K562 (cell line): ENCODE measurements around the gene MAGI1. TPM values are rescaled to one million over a fixed set of nuclear protein-coding genes. Genes with fewer than 3 reads are reported as not detected.

Experiments
- ATAC-seq: fragments of 200-7000 bp; cut with Tn5 transposase; 3 replicates; pipeline ENCODE4 v1.9.1; 2020; ENCODE audit warnings: moderate library complexity
- BruUV-seq: library from RNA; stranded (reverse); fragments of 400-500 nt; replicated peaks from 2 replicates; lab custom pipeline; 2021; lab: Mats Ljungman, UMichigan
- CTCF ChIA-PET: fragments of 300-600 bp; formaldehyde crosslinking; extraction: SDS; loops from one replicate; lab custom pipeline; 2021; ENCODE audit warnings: low intra/inter-chr PET ratio; lab: Yijun Ruan, JAX
- POLR2A ChIA-PET: fragments of 300-600, 350-650 bp; sonication (Branson Sonifier 250); formaldehyde crosslinking; extraction: SDS; loops from one replicate; lab custom pipeline; 2021; ENCODE audit warnings: antibody characterized with exemption, inconsistent platforms; lab: Yijun Ruan, JAX
- DNase-seq, 4 experiments: peaks; one replicate each; pipeline versions ENCODE4 v3.0.0 to v3.0.0-alpha.2; 2011 to 2018; ENCODE audit warnings: low spot score in 3 of 4, mixed read lengths in 3 of 4; ENCODE audit errors: extremely low read depth in 1 of 4
- FAIRE-seq: peaks from 2 replicates; lab custom pipeline; 2011; peaks lifted over from hg19 to GRCh38; lab: Jason Lieb, UNC
- H2AFZ ChIP-seq: 2 replicates; pipeline ENCODE4 v1.6.0; 2011; ENCODE audit warnings: low read depth, low read length, control low read depth, inconsistent platforms
- H3K27ac ChIP-seq: fragments of 200-600 bp; 3 replicates; pipeline ENCODE4 v1.8.0; 2011; ENCODE audit warnings: low read depth, mild to moderate bottlenecking, control low read depth, inconsistent platforms, low read length, moderate library complexity, mixed read lengths; ENCODE audit errors: extremely low read depth
- H3K27me3 ChIP-seq, 2 experiments: fragments of 300-600 bp in 1 of 2; 2 replicates in 1 of 2; 3 replicates in 1 of 2; pipeline versions ENCODE4 v1.6.0 to v1.8.0; 2011; ENCODE audit warnings: inconsistent platforms in 2 of 2, low read length in 2 of 2, mild to moderate bottlenecking in 1 of 2, mixed read lengths in 1 of 2, moderate library complexity in 1 of 2; ENCODE audit not compliant: control insufficient read depth in 2 of 2, insufficient read depth in 2 of 2
- H3K36me3 ChIP-seq: fragments of 300-600 bp; 3 replicates; pipeline ENCODE4 v1.8.0; 2011; ENCODE audit warnings: mild to moderate bottlenecking, low read length, inconsistent platforms; ENCODE audit not compliant: control insufficient read depth, insufficient read depth
- H3K4me1 ChIP-seq, 2 experiments: fragments of 200-600 bp in 1 of 2; replicated peaks in 1 of 2; 2 replicates in 1 of 2; 3 replicates in 1 of 2; pipeline versions ENCODE4 v1.5.1 to v1.8.0; 2011; ENCODE audit warnings: inconsistent platforms in 2 of 2, low read length in 2 of 2, mild to moderate bottlenecking in 1 of 2, mixed read lengths in 1 of 2, moderate library complexity in 1 of 2; ENCODE audit not compliant: control insufficient read depth in 2 of 2, insufficient read depth in 2 of 2
- H3K4me2 ChIP-seq: 2 replicates; pipeline ENCODE4 v1.6.1; 2011; ENCODE audit warnings: low read length, control low read depth, inconsistent platforms, mixed read lengths; ENCODE audit not compliant: insufficient read depth
- H3K4me3 ChIP-seq: fragments of 200-600 bp; sonication (generic), shearing (Covaris generic); 2 replicates; pipeline ENCODE4 v1.5.1; 2016; ENCODE audit warnings: control low read depth, inconsistent platforms
- H3K79me2 ChIP-seq: fragments of 200-600 bp; 3 replicates; pipeline ENCODE4 v1.8.0; 2011; ENCODE audit warnings: low read length, inconsistent platforms; ENCODE audit not compliant: control insufficient read depth, insufficient read depth
- H3K9ac ChIP-seq, 2 experiments: 2 replicates each; pipeline versions ENCODE4 v1.6.0 to v1.6.1; 2011; ENCODE audit warnings: low read depth in 2 of 2, low read length in 2 of 2, control low read depth in 1 of 2, inconsistent platforms in 1 of 2, mild to moderate bottlenecking in 1 of 2, mixed read lengths in 1 of 2; ENCODE audit not compliant: insufficient read depth in 1 of 2
- H3K9me1 ChIP-seq: one replicate; pipeline ENCODE4 v1.6.0; 2011; ENCODE audit warnings: inconsistent platforms, mild to moderate bottlenecking, low read length, moderate library complexity; ENCODE audit not compliant: control insufficient read depth, insufficient read depth
- H3K9me3 ChIP-seq: replicated peaks from 2 replicates; pipeline ENCODE4 v1.5.1; 2011; ENCODE audit warnings: low read depth, low read length, inconsistent platforms; ENCODE audit not compliant: control insufficient read depth, insufficient read depth
- H4K20me1 ChIP-seq: replicated peaks from 2 replicates; pipeline ENCODE4 v1.6.1; 2011; ENCODE audit warnings: low read length, inconsistent platforms, mixed read lengths; ENCODE audit not compliant: control insufficient read depth, insufficient read depth
- BACH1 ChIP-seq: fragments of 200-800 bp; sonication (Bioruptor generic); IDR thresholded peaks from 2 replicates; pipeline ENCODE4 v1.6.1; 2016; ENCODE audit warnings: missing genetic modification characterization, missing compliant biosample characterization
- GABPA ChIP-seq: fragments of 200-800 bp; sonication (Bioruptor generic); conservative IDR thresholded peaks from 2 replicates; pipeline ENCODE4 v1.6.1; 2016; ENCODE audit warnings: low read depth, missing genetic modification characterization, missing compliant biosample characterization
- KLF13 ChIP-seq: fragments of 450-650 bp; IDR thresholded peaks from 2 replicates; pipeline ENCODE4 v1.6.1; 2016; ENCODE audit warnings: missing genetic modification characterization, low read depth, mild to moderate bottlenecking, missing compliant biosample characterization, moderate library complexity, borderline replicate concordance
- POLR2AphosphoS2 ChIP-seq: IDR thresholded peaks from 2 replicates; pipeline ENCODE4 v1.6.1; 2012; ENCODE audit warnings: low read length, improper control_type of control experiment
- RUNX1 ChIP-seq: sonication (generic); IDR thresholded peaks from 2 replicates; pipeline ENCODE4 v1.6.1; 2016; ENCODE audit warnings: antibody characterized with exemption, low read depth
- WGBS: fragments of 100-300 bp; shearing (Covaris generic); methylation state at CpG from one replicate; pipeline ENCODE4 v1.1.6; 2016; ENCODE audit warnings: low coverage, mixed read lengths; ENCODE audit not compliant: insufficient coverage; ENCODE audit errors: missing lambda C conversion rate; 5-methylcytosine and 5-hydroxymethylcytosine counted together
- in situ Hi-C: fragments of 300-500 bp; cut with MboI; formaldehyde crosslinking; loops from 4 replicates; pipeline ENCODE4 v1.15.0; 2018; ENCODE audit warnings: inconsistent platforms, mixed read lengths
- intact Hi-C: fragments of 100-400 bp; cut with micrococcal nuclease; formaldehyde crosslinking; loops from 2 replicates; pipeline ENCODE4 v1.14.2; 2022
- polyA plus RNA-seq, 8 experiments: library from polyadenylated mRNA; depleted of rRNA in 4 of 8; stranded (reverse) in 5 of 8; unstranded in 3 of 8; fragments of >200 nt; fragmentation: Nextera tagmentation in 2 of 8; fragmentation: Illumina TruSeq in 1 of 8; extraction: Ambion mirVana in 2 of 8; extraction: Trizol in 1 of 8; gene quantifications; 2 replicates each; pipeline versions ENCODE4 v1.2.1 to v1.2.3, GENCODE V29; 2011 to 2014; ENCODE audit warnings: inconsistent platforms in 1 of 8, missing spikeins in 1 of 8
- total RNA-seq, 7 experiments: library from RNA; depleted of rRNA in 6 of 7; stranded (reverse); fragments of >200 nt in 6 of 7; fragmentation: Illumina TruSeq in 2 of 7; extraction: Trizol in 2 of 7; gene quantifications; 2 replicates each; pipeline versions ENCODE4 v1.2.1 to v1.2.3, GENCODE V29; 2011 to 2021; ENCODE audit warnings: low replicate concordance in 1 of 7

Gene MAGI1
- total and polyA plus RNA-seq, 9 of the 15 experiments (the other 6 are each of a cell fraction or from before 2014, with no cell fraction given): 7.8 to 59.4 (median 43.2) TPM

GRCh38 chr3:66053550-66054094, 14.9 kb upstream of the MAGI1 start:
- POLR2A ChIA-PET: no interaction called here

GRCh38 chr3:66052721-66053549, 14.2 kb upstream of the MAGI1 start:
- H3K36me3 ChIP-seq: no peaks in the 10 kb centered on the region
- CTCF ChIA-PET: no interaction called here
- in situ Hi-C loops: no loop called here

More at GRCh38 chr3:66053550-66054094, 14.9 kb upstream of the MAGI1 start:
- no TSS peak for BruUV-seq
- H3K27ac ChIP-seq: no peak overlapping the region
- H3K4me3 ChIP-seq: no peak overlapping the region
- TF ChIP-seq BACH1 (tag): no peak
- CTCF ChIA-PET: no interaction called here
- H3K79me2 ChIP-seq: no peaks in the 10 kb centered on the region
- FAIRE-seq (no peak), DNase-seq (no peak), ATAC-seq (no peak)
- no peaks in the 10 kb centered on the region for H3K9me1 ChIP-seq
- H2AFZ ChIP-seq: no peak overlapping the region
- intact Hi-C loops: no loop called here
- WGBS: 3% methylated on average over 6 of the region's 7 CpGs
- no peaks in the 10 kb centered on the region for H4K20me1 ChIP-seq
- H3K36me3 ChIP-seq: no peaks in the 10 kb centered on the region
- in situ Hi-C loops: no loop called here
- no peaks in the 10 kb centered on the region for H3K9me3 ChIP-seq
- H3K4me2 ChIP-seq: no peak overlapping the region
- H3K4me1 ChIP-seq: no peaks in the 10 kb centered on the region
- H3K27me3 ChIP-seq: no peaks in the 10 kb centered on the region
- no peak overlapping the region for H3K9ac ChIP-seq

More at GRCh38 chr3:66052721-66053549, 14.2 kb upstream of the MAGI1 start:
- Histone ChIP-seq H3K9me3 (no peaks in the 10 kb centered on the region), H3K27ac (no peak overlapping the region), H3K9me1 (no peaks in the 10 kb centered on the region), H3K79me2 (no peaks in the 10 kb centered on the region), H3K4me3 (no peak overlapping the region), H3K4me1 (no peaks in the 10 kb centered on the region), H3K27me3 (no peaks in the 10 kb centered on the region), H3K4me2 (no peak overlapping the region), H2AFZ (no peak overlapping the region), H4K20me1 (no peaks in the 10 kb centered on the region), H3K9ac (no peak overlapping the region)
- intact Hi-C loops: no loop called here
- no peak for TF ChIP-seq GABPA (tag)
- TF ChIP-seq RUNX1: no peak
- TF ChIP-seq POLR2AphosphoS2: no peak
- no peak for TF ChIP-seq KLF13 (tag)
- DNase-seq: no peak
- WGBS: 8% methylated on average over 1 of the region's 2 CpGs
- POLR2A ChIA-PET: no interaction called here
- no TSS peak for BruUV-seq
- FAIRE-seq: no peak
- ATAC-seq: no peak
